K562 (cell line): ENCODE measurements around the gene TMEM143. TPM values are rescaled to one million over a fixed set of nuclear protein-coding genes. Genes with fewer than 3 reads are reported as not detected.

Source experiments
- ARNT ChIP-seq, 2 experiments: fragments of 450-650 bp; IDR thresholded peaks; 2 replicates each; pipeline ENCODE4 v1.6.1; 2016; ENCODE audit warnings: mild to moderate bottlenecking in 1 of 2
- CREM ChIP-seq: IDR thresholded peaks from 2 replicates; pipeline ENCODE4 v1.6.1; 2014; ENCODE audit warnings: antibody characterized with exemption, low read depth
- HDGF ChIP-seq: fragments of 450-650 bp; IDR thresholded peaks from 2 replicates; pipeline ENCODE4 v1.6.1; 2016
- IRF2 ChIP-seq: sonication (generic); formaldehyde crosslinking; IDR thresholded peaks from 2 replicates; pipeline ENCODE4 v1.8.1; 2022; ENCODE audit warnings: mild to moderate bottlenecking, missing genetic modification reagents
- L3MBTL2 ChIP-seq: fragments of 450-650 bp; IDR thresholded peaks from 2 replicates; pipeline ENCODE4 v1.6.1; 2016; ENCODE audit warnings: mild to moderate bottlenecking, moderate library complexity
- POLR2B ChIP-seq: fragments of 450-650 bp; IDR thresholded peaks from 2 replicates; pipeline ENCODE4 v1.6.1; 2018; ENCODE audit warnings: low read depth; ENCODE audit not compliant: partially characterized antibody
- RBM22 ChIP-seq: fragments of 200-400 bp; formaldehyde crosslinking; IDR thresholded peaks from 2 replicates; pipeline ENCODE4 v1.6.1; 2018; ENCODE audit warnings: low read length, low read depth; ENCODE audit not compliant: poor library complexity, severe bottlenecking
- RFX5 ChIP-seq: IDR thresholded peaks from 2 replicates; pipeline ENCODE4 v1.6.1; 2011; ENCODE audit warnings: low read depth, mild to moderate bottlenecking, improper control_type of control experiment, low read length
- SMC3 ChIP-seq: conservative IDR thresholded peaks from 2 replicates; pipeline ENCODE4 v1.6.1; 2011; ENCODE audit warnings: low read depth, low read length, improper control_type of control experiment; ENCODE audit not compliant: insufficient read depth
- TCF3 ChIP-seq: sonication (generic); formaldehyde crosslinking; IDR thresholded peaks from 2 replicates; pipeline ENCODE4 v1.4.0; 2020; ENCODE audit warnings: mild to moderate bottlenecking, missing genetic modification reagents
- ZBTB17 ChIP-seq: fragments of 450-650 bp; formaldehyde crosslinking; IDR thresholded peaks from 2 replicates; pipeline ENCODE4 v1.4.0; 2020; ENCODE audit warnings: mild to moderate bottlenecking
- ZNF146 ChIP-seq: IDR thresholded peaks from one replicate; pipeline ENCODE4 v1.6.1; 2018; ENCODE audit warnings: missing compliant biosample characterization; ENCODE audit not compliant: unreplicated experiment
- ZNF174 ChIP-seq: fragments of 250-450 bp; sonication (Bioruptor Pico); IDR thresholded peaks from 2 replicates; pipeline ENCODE4 v1.4.0; 2020; ENCODE audit warnings: mild to moderate bottlenecking
- ZNF253 ChIP-seq: fragments of 250-450 bp; sonication (Bioruptor Pico); conservative IDR thresholded peaks from 2 replicates; pipeline ENCODE4 v1.6.1; 2021; ENCODE audit warnings: mild to moderate bottlenecking
- ZNF408 ChIP-seq: fragments of 250-450 bp; sonication (Bioruptor Pico); IDR thresholded peaks from 2 replicates; pipeline ENCODE4 v1.4.0; 2020; ENCODE audit warnings: low read depth, mild to moderate bottlenecking, moderate library complexity
- ZNF583 ChIP-seq: fragments of 250-450 bp; sonication (Bioruptor Pico); IDR thresholded peaks from 2 replicates; pipeline ENCODE4 v1.4.0; 2020
- ZNF584 ChIP-seq: fragments of 200-800 bp; sonication (Bioruptor generic); IDR thresholded peaks from 2 replicates; pipeline ENCODE4 v1.6.1; 2016; ENCODE audit warnings: low read depth, mild to moderate bottlenecking, missing genetic modification characterization, missing compliant biosample characterization
- ZNF699 ChIP-seq: fragments of 250-450 bp; sonication (Bioruptor Pico); IDR thresholded peaks from 2 replicates; pipeline ENCODE4 v1.8.0; 2021; ENCODE audit warnings: mild to moderate bottlenecking, moderate library complexity; ENCODE audit not compliant: insufficient replicate concordance
- ZNF76 ChIP-seq: fragments of 250-450 bp; sonication (Bioruptor Pico); IDR thresholded peaks from 2 replicates; pipeline ENCODE4 v1.4.0; 2020; ENCODE audit warnings: mild to moderate bottlenecking, moderate library complexity, borderline replicate concordance
- polyA plus RNA-seq, 8 experiments: library from polyadenylated mRNA; depleted of rRNA in 4 of 8; stranded (reverse) in 5 of 8; unstranded in 3 of 8; fragments of >200 nt; fragmentation: Nextera tagmentation in 2 of 8; fragmentation: Illumina TruSeq in 1 of 8; extraction: Ambion mirVana in 2 of 8; extraction: Trizol in 1 of 8; gene quantifications; 2 replicates each; pipeline versions ENCODE4 v1.2.1 to v1.2.3, GENCODE V29; 2011 to 2014; ENCODE audit warnings: inconsistent platforms in 1 of 8, missing spikeins in 1 of 8
- total RNA-seq, 7 experiments: library from RNA; depleted of rRNA in 6 of 7; stranded (reverse); fragments of >200 nt in 6 of 7; fragmentation: Illumina TruSeq in 2 of 7; extraction: Trizol in 2 of 7; gene quantifications; 2 replicates each; pipeline versions ENCODE4 v1.2.1 to v1.2.3, GENCODE V29; 2011 to 2021; ENCODE audit warnings: low replicate concordance in 1 of 7
- TF ChIP-seq, protein P1 (sequence below): fragments of 450-650 bp; formaldehyde crosslinking; IDR thresholded peaks from 2 replicates; pipeline ENCODE4 v1.4.0; 2022; ENCODE audit warnings: missing genetic modification characterization

Gene TMEM143
- total and polyA plus RNA-seq, 9 of the 15 experiments (the other 6 are each of a cell fraction or from before 2014, with no cell fraction given), result 0.66 to 8.8 (median 4.3) TPM

DNA sequence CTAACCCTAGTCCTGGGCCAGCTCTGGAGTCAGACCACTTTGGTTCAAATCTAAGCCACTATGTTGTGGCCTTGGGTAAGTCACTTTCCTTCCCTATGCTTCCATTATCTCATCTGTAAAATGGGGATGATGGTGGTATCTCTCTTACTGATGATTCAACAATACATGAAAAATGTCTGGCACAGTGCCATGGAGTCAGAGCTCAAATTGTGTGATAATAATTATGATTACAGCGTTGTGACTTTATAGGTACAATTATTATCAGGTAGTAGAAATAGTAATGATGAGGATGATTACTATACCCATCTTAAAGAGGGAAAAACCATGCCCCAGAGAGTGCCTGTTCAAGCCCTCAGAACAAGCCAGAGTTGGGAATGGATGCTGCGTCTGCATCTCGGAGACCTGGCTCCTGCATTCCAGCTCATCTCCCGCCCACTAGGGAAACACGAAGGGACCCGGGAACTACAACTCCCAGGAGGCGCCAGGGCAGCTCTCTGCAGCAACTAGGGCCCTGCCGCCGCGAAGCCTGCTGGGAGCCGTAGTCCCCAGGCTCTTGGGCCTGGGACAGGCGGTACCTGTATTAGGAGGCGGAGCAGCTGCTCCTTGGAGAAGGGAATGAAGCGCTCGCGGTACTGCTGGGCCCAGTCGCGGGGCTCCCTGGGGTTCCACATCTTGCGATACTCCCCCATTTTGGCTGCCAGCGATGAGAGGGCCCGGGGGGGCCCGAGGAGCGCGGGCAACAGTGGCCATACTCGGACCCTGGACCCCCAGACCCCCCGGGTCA, 832 bp downstream of the TMEM143 start (continued):
- TF ChIP-seq HDGF (no peak), L3MBTL2 (peak; percentile 78), ZBTB17 (CRISPR knock-in tag) (no peak), CREM (peak; percentile 73), IRF2 (CRISPR knock-in tag) (no peak), ZNF408 (no peak), ZNF76 (CRISPR knock-in tag) (0 out of 2 replicates have a peak, but pooled peaks have one; percentile 78), SMC3 (no peak), ARNT (IDR thresholded peaks at IDR 0.05) (no peak), ZNF584 (CRISPR knock-in tag) (peak; percentile 80; the same call in 1 of the 2 replicates), ZNF174 (CRISPR knock-in tag) (no peak), POLR2B (no peak), RFX5 (no peak), TCF3 (CRISPR knock-in tag) (no peak), ZNF146 (CRISPR knock-in tag) (no peak), RBM22 (no peak), ZNF583 (CRISPR knock-in tag) (no peak; the same call in 1 of the 2 replicates), ZNF253 (CRISPR knock-in tag) (no peak), ZNF699 (no peak)
- TF ChIP-seq, protein P1, sequence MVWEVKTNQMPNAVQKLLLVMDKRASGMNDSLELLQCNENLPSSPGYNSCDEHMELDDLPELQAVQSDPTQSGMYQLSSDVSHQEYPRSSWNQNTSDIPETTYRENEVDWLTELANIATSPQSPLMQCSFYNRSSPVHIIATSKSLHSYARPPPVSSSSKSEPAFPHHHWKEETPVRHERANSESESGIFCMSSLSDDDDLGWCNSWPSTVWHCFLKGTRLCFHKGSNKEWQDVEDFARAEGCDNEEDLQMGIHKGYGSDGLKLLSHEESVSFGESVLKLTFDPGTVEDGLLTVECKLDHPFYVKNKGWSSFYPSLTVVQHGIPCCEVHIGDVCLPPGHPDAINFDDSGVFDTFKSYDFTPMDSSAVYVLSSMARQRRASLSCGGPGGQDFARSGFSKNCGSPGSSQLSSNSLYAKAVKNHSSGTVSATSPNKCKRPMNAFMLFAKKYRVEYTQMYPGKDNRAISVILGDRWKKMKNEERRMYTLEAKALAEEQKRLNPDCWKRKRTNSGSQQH, result no peak
